Measurements from ENCODE around the gene VSIG10L2.
"Not testable (repeated sequence)": the region's sequence is repeated elsewhere in the genome, so short reads cannot be mapped to it uniquely, and the experiment has no call there.

VSIG10L2 gene

DNA sequence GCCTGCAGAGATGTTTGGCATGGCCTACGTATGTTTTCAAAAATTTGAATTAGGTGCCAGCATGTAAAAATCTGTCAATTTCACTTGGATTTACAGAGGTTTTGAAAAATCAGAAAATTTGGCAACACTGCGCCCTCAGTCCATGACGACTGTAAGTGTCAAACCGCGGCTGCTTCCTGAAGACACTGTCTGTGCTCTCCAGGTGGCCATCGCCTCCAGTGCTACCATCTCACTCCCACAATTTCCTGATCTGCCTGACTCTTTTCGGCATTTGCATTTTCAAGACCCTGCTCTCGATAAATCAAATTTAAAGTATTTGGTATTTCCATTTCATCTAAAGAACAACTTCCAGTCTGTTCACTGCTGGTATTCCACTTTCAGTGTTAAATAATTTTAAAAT lies 34.6 kb downstream of the VSIG10L2 start:
- TF ChIP-seq, protein P1, sequence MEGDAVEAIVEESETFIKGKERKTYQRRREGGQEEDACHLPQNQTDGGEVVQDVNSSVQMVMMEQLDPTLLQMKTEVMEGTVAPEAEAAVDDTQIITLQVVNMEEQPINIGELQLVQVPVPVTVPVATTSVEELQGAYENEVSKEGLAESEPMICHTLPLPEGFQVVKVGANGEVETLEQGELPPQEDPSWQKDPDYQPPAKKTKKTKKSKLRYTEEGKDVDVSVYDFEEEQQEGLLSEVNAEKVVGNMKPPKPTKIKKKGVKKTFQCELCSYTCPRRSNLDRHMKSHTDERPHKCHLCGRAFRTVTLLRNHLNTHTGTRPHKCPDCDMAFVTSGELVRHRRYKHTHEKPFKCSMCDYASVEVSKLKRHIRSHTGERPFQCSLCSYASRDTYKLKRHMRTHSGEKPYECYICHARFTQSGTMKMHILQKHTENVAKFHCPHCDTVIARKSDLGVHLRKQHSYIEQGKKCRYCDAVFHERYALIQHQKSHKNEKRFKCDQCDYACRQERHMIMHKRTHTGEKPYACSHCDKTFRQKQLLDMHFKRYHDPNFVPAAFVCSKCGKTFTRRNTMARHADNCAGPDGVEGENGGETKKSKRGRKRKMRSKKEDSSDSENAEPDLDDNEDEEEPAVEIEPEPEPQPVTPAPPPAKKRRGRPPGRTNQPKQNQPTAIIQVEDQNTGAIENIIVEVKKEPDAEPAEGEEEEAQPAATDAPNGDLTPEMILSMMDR (IDR thresholded peaks at IDR 0.05; ENCODE audit: low read depth, low read length) = no peak
- no peak for DNase-seq (ENCODE audit: extremely low read depth, low read depth)

DNA sequence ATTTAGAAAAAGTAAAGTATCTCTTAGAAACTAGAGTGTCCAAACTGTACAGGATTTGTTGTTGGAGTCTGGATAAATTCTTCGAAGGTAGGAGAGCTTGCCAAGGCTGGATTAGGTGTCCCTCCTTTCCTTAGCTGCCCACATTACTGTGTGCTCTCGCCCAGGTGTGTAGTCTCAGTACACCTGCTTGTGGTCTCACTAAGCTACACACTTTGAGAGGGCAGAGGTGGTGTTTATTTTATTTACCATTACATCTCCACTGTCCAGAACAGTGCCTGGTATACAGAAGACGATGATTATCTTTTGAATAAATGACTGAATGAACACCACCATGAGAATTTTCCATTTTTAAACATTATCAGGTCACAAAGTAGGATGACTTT lies 36.5 kb downstream of the VSIG10L2 start:
- no peak for DNase-seq (ENCODE audit: extremely low read depth, low read depth)
- TF ChIP-seq, protein P1 (IDR thresholded peaks at IDR 0.05; ENCODE audit: low read depth, low read length) = no peak

DNA sequence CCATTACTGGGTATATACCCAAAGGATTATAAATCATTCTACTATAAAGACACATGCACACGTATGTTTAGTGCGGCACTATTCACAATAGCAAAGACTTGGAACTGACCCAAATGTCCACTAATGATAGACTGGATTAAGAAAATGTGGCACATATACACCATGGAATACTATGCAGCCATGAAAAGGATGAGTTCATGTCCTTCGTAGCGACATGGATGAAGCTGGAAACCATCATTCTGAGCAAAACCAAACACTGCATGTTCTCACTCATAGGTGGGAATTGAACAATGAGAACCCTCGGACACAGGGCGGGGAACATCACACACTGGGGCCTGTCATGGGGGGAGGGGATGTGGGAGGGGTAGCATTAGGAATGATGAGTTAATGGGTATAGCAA lies 40.1 kb downstream of the VSIG10L2 start:
- DNase-seq (ENCODE audit: extremely low read depth, low read depth) = not testable (repeated sequence)

DNA sequence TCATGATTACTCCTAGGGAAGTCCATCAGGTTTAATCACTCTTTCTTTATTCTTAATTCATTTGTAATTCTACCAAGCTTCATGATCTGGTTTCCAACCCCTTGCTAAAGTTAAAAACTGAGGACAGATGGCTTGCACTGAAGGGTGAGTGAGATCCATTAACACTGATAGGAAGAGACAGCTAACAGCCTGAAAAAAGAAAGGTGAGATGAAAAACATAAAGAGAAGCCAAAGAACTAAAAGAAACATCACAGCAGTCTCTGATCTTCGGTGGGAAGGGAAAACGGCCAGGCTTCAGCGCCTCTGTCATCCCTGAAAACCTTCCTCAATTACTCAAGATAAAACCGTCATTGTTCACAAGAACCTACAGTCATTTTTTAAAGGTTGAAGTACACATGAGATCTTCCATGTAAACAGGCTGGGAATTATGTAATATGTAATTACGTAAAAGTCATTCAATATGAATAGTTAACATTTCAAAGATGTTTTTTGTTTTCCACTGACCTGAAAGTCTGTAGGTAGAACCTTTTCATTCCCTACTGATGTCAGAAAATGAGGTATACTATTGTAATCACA lies 41.3 kb downstream of the VSIG10L2 start:
- no peak for DNase-seq (ENCODE audit: extremely low read depth, low read depth)
- TF ChIP-seq, protein P1 (IDR thresholded peaks at IDR 0.05; ENCODE audit: low read depth, low read length) = no peak

DNA sequence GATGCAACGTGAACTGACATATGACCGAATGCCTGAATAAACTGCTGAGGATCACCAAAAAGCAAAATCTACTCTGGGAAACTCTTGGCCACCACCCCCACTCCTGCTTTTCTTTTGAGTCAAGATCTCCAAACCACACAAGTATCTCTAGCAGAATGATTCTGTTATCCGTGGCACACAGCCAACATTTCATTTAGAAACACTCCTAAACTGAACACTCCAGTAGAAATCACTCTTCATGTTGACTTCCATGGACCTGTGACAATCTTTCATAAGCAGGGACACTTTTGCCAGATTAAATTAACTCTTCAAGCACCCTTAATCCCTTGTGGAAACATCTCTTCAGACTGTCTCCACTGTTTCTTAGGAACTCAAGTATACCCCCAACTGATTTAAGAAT lies 44.4 kb downstream of the VSIG10L2 start:
- TF ChIP-seq, protein P1 (IDR thresholded peaks at IDR 0.05; ENCODE audit: low read depth, low read length) = no peak
- no peak for DNase-seq (ENCODE audit: extremely low read depth, low read depth)

DNA sequence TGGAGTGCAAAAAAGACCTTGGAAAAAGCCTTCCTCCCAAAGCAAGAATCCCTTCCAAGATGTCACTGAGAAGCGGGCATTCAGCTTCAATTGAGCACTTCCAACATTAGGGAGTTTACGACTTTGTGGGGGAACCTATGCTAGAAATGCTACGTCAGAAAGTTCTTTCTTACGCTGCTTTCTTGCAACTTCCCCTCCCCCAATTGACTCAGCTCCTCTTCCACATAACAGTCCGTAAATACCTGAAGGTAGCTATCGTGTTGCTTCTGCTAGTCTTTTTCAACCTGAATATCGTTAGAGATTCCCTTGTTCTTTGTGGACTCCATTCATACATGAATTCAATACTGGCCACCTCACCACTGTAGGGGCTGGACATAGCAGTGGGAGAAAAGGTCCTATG lies 47.0 kb downstream of the VSIG10L2 start:
- DNase-seq (ENCODE audit: extremely low read depth, low read depth) = no peak
- TF ChIP-seq, protein P1 (IDR thresholded peaks at IDR 0.05; ENCODE audit: low read depth, low read length) = no peak

DNA sequence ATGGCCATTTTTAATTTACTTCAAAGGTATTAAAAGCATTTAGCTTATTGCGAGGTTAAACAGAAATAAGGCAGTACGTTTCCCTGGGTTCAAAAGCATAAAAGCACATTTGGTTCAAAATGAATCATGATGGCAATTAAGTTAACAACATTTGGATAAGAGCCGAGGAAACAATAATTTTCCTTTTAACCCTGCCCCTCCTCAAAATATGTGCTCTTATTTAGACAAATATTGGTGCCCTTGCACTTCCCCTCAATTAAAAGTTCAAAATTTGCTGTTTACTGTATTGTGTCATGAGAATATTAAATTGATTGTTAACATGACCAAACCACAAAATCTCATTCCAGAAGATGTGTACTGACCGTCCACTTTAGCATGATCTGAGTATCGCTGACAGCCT lies 48.7 kb downstream of the VSIG10L2 start:
- no peak for DNase-seq (ENCODE audit: extremely low read depth, low read depth)
- TF ChIP-seq, protein P1 (IDR thresholded peaks at IDR 0.05; ENCODE audit: low read depth, low read length) = no peak

DNA sequence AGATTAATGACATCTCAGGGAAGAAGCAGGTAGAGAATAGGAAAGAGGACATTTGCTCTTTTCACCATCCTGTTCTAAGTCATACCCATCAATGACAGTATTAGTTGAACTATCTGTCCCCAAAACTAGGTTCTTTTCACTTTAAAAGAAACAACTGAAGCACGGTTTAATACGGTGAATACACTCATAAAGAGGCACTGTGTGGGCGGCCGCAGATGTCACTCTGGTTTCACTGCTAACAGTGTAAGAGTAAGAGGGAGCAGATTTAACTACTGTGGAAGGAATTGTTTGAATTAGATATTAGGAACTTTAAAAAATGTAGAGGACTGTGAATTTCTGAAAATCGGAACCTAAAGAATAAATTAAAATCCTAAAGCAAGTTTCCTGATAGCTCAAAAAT lies 49.5 kb downstream of the VSIG10L2 start:
- TF ChIP-seq, protein P1 (IDR thresholded peaks at IDR 0.05; ENCODE audit: low read depth, low read length) = no peak
- no peak for DNase-seq (ENCODE audit: extremely low read depth, low read depth)

Data from AG09319 (cell line).